HG03354 (cell line): Measurements from ENCODE around the gene ZNF90.
"Not testable (repeated sequence)": the region's sequence is repeated elsewhere in the genome, so short reads cannot be mapped to it uniquely, and the experiment has no call there.

Source experiments
- ATAC-seq: cut with Tn5 transposase; IDR thresholded peaks from one replicate; pipeline ENCODE4 v1.9.1; 2021; ENCODE audit warnings: mild to moderate bottlenecking; ENCODE audit not compliant: unreplicated experiment, poor library complexity, severe bottlenecking

The ZNF90 gene

GRCh38 chr19:20077791-20078463 lies at the start of gene ZNF90:
ZNF90 (plus strand) TSS chr19:20078000; CDS start chr19:20078133, 133 bp downstream.
- peak; percentile 93 for ATAC-seq

GRCh38 chr19:20028611-20029010 lies 49.2 kb upstream of the ZNF90 start:
- ATAC-seq = no peak

DNA sequence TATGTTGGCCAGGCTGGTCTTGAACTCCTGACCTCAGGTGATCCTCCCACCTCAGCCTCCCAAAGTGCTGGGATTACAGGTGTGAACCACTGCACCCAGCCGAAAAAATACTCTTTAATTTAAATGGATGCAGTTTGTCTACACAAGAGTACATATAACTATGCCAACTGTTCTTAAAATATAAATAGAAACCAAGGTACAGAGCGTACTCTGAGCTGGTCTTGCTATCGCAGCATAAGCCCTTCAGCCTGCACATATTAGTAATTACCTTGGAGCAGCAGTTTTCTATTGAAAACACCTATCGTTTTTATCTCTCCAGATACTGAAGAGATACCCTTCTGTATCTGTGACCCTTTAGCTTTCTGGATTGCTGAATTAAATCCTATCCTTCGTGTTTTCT lies 41.9 kb upstream of the ZNF90 start:
- ATAC-seq = no peak

- no peak for ATAC-seq
Observed at GRCh38 chr19:20038358-20039202, 39.2 kb upstream of the ZNF90 start.

GRCh38 chr19:20039203-20039723 lies 38.5 kb upstream of the ZNF90 start, which contains the start of gene ZNF682:
ZNF682 (minus strand) TSS chr19:20039505; CDS start chr19:20039345, 160 bp downstream.
- peak; percentile 98 for ATAC-seq

DNA sequence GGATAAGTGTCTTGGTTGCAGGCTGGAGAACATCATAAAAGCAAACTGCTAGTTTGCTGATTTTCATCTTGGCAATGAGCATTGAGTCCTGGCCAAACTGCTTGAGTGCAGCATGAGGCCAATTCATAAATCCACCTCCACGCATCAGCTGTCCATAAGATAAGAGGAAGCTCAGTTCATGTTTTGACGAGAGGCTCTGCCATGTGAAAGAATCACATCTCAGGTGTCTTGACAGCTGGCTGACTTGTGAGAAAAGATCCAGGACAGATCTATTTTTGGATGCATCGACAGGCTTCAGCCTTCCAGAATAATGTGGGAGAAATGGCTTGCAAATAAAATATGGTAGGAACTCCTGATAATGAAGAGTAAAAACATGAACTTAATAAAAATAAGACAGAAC lies 33.1 kb upstream of the ZNF90 start:
- ATAC-seq = no peak

DNA sequence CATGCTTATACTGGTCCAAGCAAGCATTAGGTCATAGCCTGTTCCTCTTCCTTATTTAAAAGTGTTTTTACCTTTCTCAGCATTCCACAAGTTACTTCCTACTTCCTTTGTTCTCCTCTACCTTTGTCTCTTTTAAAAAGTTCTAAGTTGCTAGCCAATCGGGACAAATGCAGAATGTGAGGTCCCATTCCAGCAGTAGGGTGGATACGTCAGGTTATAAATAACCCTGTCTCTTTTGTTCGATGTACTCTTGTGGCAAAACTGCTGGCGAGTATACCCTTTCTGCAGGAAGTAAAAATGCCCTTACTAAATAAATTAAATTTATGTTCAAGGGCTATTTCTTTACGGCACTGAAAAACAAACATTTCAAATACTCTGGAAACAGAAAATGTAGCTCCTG lies 32.1 kb upstream of the ZNF90 start:
- ATAC-seq = not testable (repeated sequence)

GRCh38 chr19:20051841-20052768 lies 25.7 kb upstream of the ZNF90 start:
- peak; percentile 94 for ATAC-seq

DNA sequence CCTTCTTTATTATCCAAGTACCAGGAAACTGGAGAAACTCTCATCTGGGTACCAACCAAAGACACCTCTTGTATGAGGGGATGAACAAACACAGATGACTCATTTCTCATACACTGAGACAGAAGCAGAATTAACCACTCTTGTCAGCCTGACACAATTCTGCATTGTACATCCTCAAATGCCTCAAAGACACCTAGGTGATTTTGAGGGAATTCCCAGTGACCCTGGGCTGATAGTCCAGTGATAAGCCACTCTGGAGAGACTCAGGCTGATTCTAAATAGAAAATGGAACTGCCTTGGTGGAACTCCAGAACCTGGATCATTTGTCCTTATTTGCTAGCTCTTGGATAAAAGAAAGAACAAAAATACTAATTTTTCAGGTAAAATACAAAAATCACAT lies 19.1 kb upstream of the ZNF90 start:
- ATAC-seq = not testable (repeated sequence)

DNA sequence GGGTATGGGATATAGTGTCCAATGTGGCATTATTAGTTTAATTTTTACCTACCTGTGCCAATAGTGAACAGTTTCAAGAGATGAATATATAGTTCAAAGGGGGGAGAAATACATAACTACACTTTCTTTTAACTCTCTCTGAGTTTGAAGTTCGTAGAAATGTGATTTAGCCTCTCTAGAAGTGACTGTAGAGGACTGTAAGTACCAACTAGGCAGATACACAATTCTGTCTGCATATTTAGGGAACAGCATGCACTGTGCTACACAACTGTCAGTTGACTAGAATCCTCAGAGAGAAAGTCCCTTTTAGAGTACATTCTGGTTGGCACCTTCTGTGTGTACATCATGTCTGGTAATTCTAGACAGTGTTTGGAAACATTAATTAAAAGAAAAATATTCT lies 17.5 kb upstream of the ZNF90 start:
- ATAC-seq = no peak

- ATAC-seq = no peak
Observed at GRCh38 chr19:20066861-20067260, 10.9 kb upstream of the ZNF90 start.

GRCh38 chr19:20067943-20068342 lies 9.9 kb upstream of the ZNF90 start:
- no peak for ATAC-seq

DNA sequence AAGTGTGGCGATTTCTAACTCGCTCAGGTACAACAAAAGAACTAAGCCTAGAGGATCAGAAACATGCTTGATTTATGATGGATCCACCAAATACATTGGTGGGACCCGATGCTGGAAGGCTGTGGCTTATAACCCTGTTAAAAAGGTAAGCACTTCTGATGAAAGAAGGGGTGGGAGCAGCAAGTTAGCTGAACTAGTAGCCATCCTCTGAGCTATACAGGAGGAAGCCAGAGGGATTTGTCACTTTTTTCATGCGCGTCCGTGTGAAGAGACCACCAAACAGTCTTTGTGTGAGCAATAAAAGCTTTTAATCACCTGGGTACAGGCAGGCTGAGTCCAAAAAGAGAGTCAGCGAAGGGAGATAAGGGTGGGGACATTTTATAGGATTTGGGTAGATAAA lies 9.2 kb upstream of the ZNF90 start:
- not testable (repeated sequence) for ATAC-seq

GRCh38 chr19:20070691-20071090 lies 7.1 kb upstream of the ZNF90 start:
- ATAC-seq = no peak

GRCh38 chr19:20072936-20073335 lies 4.9 kb upstream of the ZNF90 start:
- ATAC-seq = no peak

DNA sequence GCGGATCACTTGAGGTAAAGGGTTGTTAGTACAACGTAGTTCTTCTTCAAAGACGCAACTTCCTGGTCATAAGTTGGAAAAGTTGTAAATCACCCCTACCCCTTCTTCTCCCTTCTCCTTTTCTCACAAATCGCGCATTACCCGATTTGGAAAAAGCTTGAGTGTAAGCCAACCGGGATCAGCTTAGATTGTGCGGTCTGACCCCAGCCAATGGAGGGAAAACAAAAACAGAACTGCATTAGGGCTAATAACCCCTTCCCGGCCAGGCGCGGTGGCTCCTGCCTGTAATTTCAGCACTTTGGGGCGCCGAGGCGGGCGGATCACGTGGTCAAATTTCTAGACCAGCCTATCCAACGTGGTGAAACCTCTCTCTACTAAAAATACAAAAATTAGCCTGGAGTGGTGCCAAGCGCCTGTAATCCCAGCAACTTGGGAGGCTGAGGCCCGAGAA lies 806 bp downstream of the ZNF90 start:
- ATAC-seq = no peak

GRCh38 chr19:20079476-20079875 lies 1.7 kb downstream of the ZNF90 start:
- no peak for ATAC-seq

DNA sequence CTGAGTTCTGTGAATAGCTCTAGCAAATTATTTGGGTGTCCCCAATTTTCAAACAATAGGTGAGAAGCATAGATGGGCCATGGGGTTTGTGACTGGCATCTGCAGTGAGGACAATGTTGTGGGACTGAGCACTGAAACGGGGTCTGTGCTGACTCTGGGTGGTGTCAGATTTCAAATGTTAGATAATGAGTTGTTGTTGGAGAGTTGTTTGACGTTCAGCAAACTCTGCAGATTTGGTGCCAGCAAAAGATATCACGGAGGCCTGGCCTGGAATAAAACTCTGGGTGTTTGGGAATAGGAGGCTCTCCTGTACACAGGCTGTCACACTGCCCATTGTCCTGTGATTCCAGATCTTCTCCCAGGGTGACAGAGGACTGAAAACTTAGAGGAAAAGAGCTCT lies 2.9 kb downstream of the ZNF90 start:
- no peak for ATAC-seq

DNA sequence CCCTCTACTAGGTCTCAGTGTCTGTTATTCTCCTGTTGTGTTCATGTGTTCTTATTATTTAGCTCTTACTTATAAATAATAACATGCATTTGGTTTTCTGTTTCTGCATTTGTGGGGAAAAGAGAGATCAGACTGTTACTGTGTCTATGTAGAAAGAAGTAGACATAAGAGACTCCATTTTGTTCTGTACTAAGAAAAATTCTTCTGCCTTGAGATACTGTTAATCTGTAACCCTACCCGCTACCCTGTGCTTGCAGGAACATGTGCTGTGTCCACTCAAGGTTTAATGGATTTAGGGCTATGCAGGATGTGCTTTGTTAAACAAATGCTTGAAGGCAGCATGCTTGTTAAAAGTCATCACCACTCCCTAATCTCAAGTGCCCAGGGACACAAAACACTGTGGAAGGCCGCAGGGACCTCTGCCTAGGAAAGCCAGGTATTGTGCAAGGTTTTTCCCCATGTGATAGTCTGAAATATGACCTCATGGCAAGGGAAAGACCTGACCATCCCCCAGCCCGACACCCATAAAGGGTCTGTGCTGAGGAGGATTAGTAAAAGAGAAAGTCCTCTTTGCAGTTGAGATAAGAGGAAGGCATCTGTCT lies 4.5 kb downstream of the ZNF90 start:
- not testable (repeated sequence) for ATAC-seq
